Right ventricle myocardium superior (tissue), 1 donor: ENCODE results near the gene TAMALIN. TPM values are rescaled to one million over a fixed set of nuclear protein-coding genes. Genes with fewer than 3 reads are reported as not detected.

Experiments
- ATAC-seq: fragments of 200-7000 bp; cut with Tn5 transposase; one replicate; pipeline ENCODE4 v1.9.1; 2020; ENCODE audit warnings: mild to moderate bottlenecking; ENCODE audit not compliant: poor library complexity
- DNase-seq: peaks from one replicate; pipeline ENCODE4 v3.0.0-alpha.2; 2020
- intact Hi-C: fragments of 100-400 bp; cut with DNase I; formaldehyde crosslinking; loops from one replicate; pipeline ENCODE4 v1.11.2; 2022
- total RNA-seq: library from RNA; stranded (reverse); fragmentation: NEBNext Ultra II Directional; extraction: Animal tissue kit (Norgen Biotek cat#: 25700); gene quantifications from one replicate; pipeline ENCODE4 v1.2.1, GENCODE V29; 2021
- donor health status: DM: no; HTN: yes; CAD: no; lungs with severe emphysema.

Gene TAMALIN
- total RNA-seq, 1 donor from 2014 or later = 19.8 TPM

- intact Hi-C loops = loop anchor here (5.0 kb wide), 1 partner anchor 56 kb away; no protein-coding TSS in a partner anchor
- peak; percentile 48 for ATAC-seq
- no peak for DNase-seq
These were observed 19.5 kb downstream of the TAMALIN start for GRCh38 chr12:52026263-52026662.

GRCh38 chr12:52027085-52027843 lies 20.5 kb downstream of the TAMALIN start:
- ATAC-seq (peak; percentile 57), DNase-seq (peak; percentile 84)
- intact Hi-C loops = loop anchor here (5.0 kb wide), 1 partner anchor 55 kb away; no protein-coding TSS in a partner anchor

GRCh38 chr12:52029685-52030084 lies 22.9 kb downstream of the TAMALIN start:
- DNase-seq (no peak), ATAC-seq (peak; percentile 25)
- intact Hi-C loops = loop anchor here (5.0 kb wide), 1 partner anchor 53 kb away; no protein-coding TSS in a partner anchor

- intact Hi-C loops = no loop called here
- peak; percentile 78 for DNase-seq
- ATAC-seq = peak; percentile 55
These were observed 25.7 kb downstream of the TAMALIN start for GRCh38 chr12:52032446-52032803.

GRCh38 chr12:52032804-52033445 lies 26.2 kb downstream of the TAMALIN start:
- DNase-seq = peak; percentile 98
- peak; percentile 91 for ATAC-seq
- intact Hi-C loops = no loop called here

GRCh38 chr12:52033446-52034140 lies 26.8 kb downstream of the TAMALIN start:
- intact Hi-C loops = no loop called here
- DNase-seq (no peak), ATAC-seq (peak; percentile 0)

- intact Hi-C loops = no loop called here
- ATAC-seq = no peak
- no peak for DNase-seq
These were observed 28.4 kb downstream of the TAMALIN start for GRCh38 chr12:52035190-52035589.

- DNase-seq (no peak), ATAC-seq (no peak)
These were observed 29.2 kb downstream of the TAMALIN start for GRCh38 chr12:52035926-52036325.

GRCh38 chr12:52036587-52037171 lies 29.9 kb downstream of the TAMALIN start:
- ATAC-seq (peak; percentile 71), DNase-seq (peak; percentile 93)
- intact Hi-C loops = no loop called here

More at GRCh38 chr12:52035926-52036325, 29.2 kb downstream of the TAMALIN start:
- intact Hi-C loops = no loop called here

GRCh38 chr12:52037248-52037861 lies 30.6 kb downstream of the TAMALIN start:
- ATAC-seq (no peak), DNase-seq (peak; percentile 75)
- intact Hi-C loops = no loop called here

GRCh38 chr12:52038447-52038846 lies 31.7 kb downstream of the TAMALIN start:
- ATAC-seq (no peak), DNase-seq (no peak)
- intact Hi-C loops = no loop called here

GRCh38 chr12:52041035-52041434 lies 34.3 kb downstream of the TAMALIN start:
- DNase-seq (no peak), ATAC-seq (no peak)
- intact Hi-C loops = no loop called here

- peak; percentile 79 for DNase-seq
- intact Hi-C loops = no loop called here
- peak; percentile 30 for ATAC-seq
These were observed 35.0 kb downstream of the TAMALIN start for GRCh38 chr12:52041695-52042123.

- ATAC-seq (no peak), DNase-seq (no peak)
- intact Hi-C loops = no loop called here
These were observed 36.1 kb downstream of the TAMALIN start for GRCh38 chr12:52042706-52043385.

- DNase-seq = peak; percentile 89
- peak; percentile 77 for ATAC-seq
- intact Hi-C loops = no loop called here
These were observed 36.9 kb downstream of the TAMALIN start for GRCh38 chr12:52043386-52044212.

- DNase-seq (peak; percentile 91), ATAC-seq (peak; percentile 78)
- intact Hi-C loops = no loop called here
These were observed 37.7 kb downstream of the TAMALIN start for GRCh38 chr12:52044292-52044983.

GRCh38 chr12:52045794-52046199 lies 39.1 kb downstream of the TAMALIN start:
- no peak for ATAC-seq
- intact Hi-C loops = no loop called here
- peak; percentile 79 for DNase-seq
